Stimulated activated CD8-positive, alpha-beta memory T cell treated with anti-CD3 and anti-CD28 coated beads, Interleukin-12 subunit alpha, Interleukin-12 subunit beta, amount 100 ng/mL, for 4 hours (primary cell): ENCODE measurements around the gene LRRC49.
"Not testable (repeated sequence)": the region's sequence is repeated elsewhere in the genome, so short reads cannot be mapped to it uniquely, and the experiment has no call there.

Experiments
- DNase-seq: peaks from one replicate; pipeline ENCODE4 v3.0.0-alpha.2; 2020; ENCODE audit warnings: low read depth

LRRC49 gene

GRCh38 chr15:70867911-70868467, 24.6 kb upstream of the LRRC49 start:
- no peak for DNase-seq

GRCh38 chr15:70869346-70869745, 23.3 kb upstream of the LRRC49 start:
- no peak for DNase-seq

GRCh38 chr15:70870051-70870450, 22.6 kb upstream of the LRRC49 start:
- DNase-seq: no peak

GRCh38 chr15:70871490-70871889, 21.1 kb upstream of the LRRC49 start:
- DNase-seq: not testable (repeated sequence)

- no peak for DNase-seq
Measured at GRCh38 chr15:70873232-70874054, 19.2 kb upstream of the LRRC49 start.

GRCh38 chr15:70875001-70875782, 17.4 kb upstream of the LRRC49 start:
- DNase-seq: no peak

GRCh38 chr15:70876011-70876410, 16.6 kb upstream of the LRRC49 start:
- DNase-seq: no peak

GRCh38 chr15:70876683-70877082, 15.9 kb upstream of the LRRC49 start:
- no peak for DNase-seq

- no peak for DNase-seq
Measured at GRCh38 chr15:70879401-70879800, 13.2 kb upstream of the LRRC49 start.

- DNase-seq: no peak
Measured at GRCh38 chr15:70880781-70881180, 11.8 kb upstream of the LRRC49 start.

- DNase-seq: no peak
Measured at GRCh38 chr15:70882361-70882760, 10.3 kb upstream of the LRRC49 start.

- no peak for DNase-seq
Measured at GRCh38 chr15:70892912-70893560, 410 bp downstream of the LRRC49 start.

GRCh38 chr15:70902107-70902506, 9.5 kb downstream of the LRRC49 start:
- no peak for DNase-seq

GRCh38 chr15:70906842-70907241, 14.2 kb downstream of the LRRC49 start:
- no peak for DNase-seq

GRCh38 chr15:70907784-70908471, 15.3 kb downstream of the LRRC49 start:
- no peak for DNase-seq

- no peak for DNase-seq
Measured at GRCh38 chr15:70910958-70911357, 18.3 kb downstream of the LRRC49 start.

- DNase-seq: no peak
Measured at GRCh38 chr15:70912187-70912586, 19.6 kb downstream of the LRRC49 start.

- DNase-seq: no peak
Measured at GRCh38 chr15:70916531-70916930, 23.9 kb downstream of the LRRC49 start.

GRCh38 chr15:70917955-70918354, 25.3 kb downstream of the LRRC49 start:
- no peak for DNase-seq

GRCh38 chr15:70920981-70921696, 28.5 kb downstream of the LRRC49 start:
- no peak for DNase-seq

- DNase-seq: no peak
Measured at GRCh38 chr15:70922119-70922518, 29.5 kb downstream of the LRRC49 start.
